Measurements from ENCODE around the gene DPP4.

GRCh38 chr2:162092008-162092390 is 18.0 kb upstream of the DPP4 start:
- TF ChIP-seq POLR2AphosphoS5 (IDR thresholded peaks at IDR 0.05; ENCODE audit: low read depth) (no peak), CTCF (conservative IDR thresholded peaks at IDR 0.05; ENCODE audit: low read depth in 2 of 2) (no peak)

Data from GM23338 (cell line).